ENCODE measurements around the gene SLC12A8.

- TF ChIP-seq CTCF (IDR thresholded peaks at IDR 0.05) (no peak), POLR2A (IDR thresholded peaks at IDR 0.05) (no peak)
Observed at GRCh38 chr3:125052624-125053303, 159.8 kb downstream of the SLC12A8 start.
